CD4-positive, alpha-beta T cell treated with Interleukin-2 at 100 ng/mL for 4 hours (primary cell): ENCODE data around the gene LMF2.
A peak's percentile ranks its signal among the peaks of the same experiment; 100 is the strongest.

Experiments used
- DNase-seq: peaks from one replicate; pipeline ENCODE4 v3.0.0-alpha.2; 2020; ENCODE audit warnings: low spot score

The LMF2 gene

GRCh38 chr22:50482107-50483074, 25.1 kb downstream of the LMF2 start:
- DNase-seq = no peak

DNA sequence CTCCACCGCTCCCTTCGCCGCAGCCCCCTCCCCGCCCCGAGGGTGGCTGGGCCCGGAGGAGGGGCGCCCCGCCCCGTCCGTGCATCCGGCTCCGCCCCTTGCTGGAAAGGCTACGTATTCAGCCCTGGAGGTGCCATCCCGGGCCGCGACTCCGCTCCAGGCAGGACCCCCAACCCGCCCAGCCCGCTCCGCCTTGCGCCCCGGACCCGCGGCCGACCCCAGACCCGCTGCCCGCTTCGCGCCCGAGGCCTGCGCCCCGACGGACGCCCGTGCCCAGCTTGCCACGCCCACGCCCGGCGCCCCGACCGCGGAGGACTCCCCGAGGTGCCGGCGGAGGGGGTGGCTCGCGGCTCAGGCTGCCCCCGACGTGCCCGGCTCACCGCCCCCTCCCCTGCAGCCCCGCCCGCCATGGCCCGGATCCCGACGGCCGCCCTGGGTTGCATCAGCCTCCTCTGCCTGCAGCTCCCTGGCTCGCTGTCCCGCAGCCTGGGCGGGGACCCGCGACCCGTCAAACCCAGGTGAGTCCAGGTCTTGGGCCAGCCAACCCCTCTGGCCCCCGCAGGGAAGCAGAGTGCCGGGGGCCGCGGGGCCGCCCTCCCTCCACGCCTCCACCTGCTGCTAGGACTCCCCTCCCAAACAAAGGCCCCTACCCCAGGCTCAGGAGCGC, 25.9 kb downstream of the LMF2 start, which contains the start of gene ADM2:
Gene ADM2, plus strand, starts transcription at position 104 of the 667 bp plus-strand sequence. Its CDS starts 305 bp downstream, at position 409.
- DNase-seq = peak; percentile 58

- DNase-seq = no peak
These were observed 26.5 kb downstream of the LMF2 start for GRCh38 chr22:50481045-50481439.

DNA sequence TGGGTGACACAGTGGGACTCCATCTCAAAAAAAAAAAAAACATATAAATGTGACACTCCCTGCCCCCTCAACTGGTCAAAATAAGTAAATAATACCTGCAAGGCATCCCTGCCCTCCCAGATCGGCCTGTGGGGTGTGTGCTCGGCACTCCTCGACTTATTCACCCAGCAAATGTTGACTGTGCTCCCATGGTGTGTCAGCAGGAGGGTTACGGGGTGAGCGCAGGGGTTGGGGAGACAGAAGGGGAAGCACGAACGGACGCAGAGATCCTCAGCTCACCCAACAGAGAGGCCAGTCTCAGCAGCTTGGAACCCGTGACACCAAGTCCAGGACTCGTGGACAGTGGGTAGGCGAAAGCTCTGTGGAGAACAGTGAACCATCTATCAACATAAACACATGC, 27.8 kb downstream of the LMF2 start:
- no peak for DNase-seq

DNA sequence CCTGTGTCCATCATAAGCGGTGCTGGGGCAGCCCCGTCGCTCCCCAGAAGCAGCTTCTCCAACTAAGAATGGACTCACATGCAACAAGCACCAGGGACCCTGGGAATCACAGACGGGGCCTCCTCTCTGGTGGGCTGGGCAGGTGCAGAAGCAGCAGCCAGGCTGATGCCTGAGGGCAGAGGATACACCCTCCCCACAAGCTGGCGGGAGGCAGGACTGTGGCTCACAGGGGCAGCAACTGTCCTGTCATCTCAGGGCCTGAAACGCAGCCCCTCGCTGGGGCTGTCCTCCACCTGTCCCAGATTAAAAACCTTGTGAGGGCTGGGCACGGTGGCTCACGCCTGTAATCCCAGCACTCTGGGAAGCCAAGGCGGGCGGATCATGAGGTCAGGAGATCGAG, 29.6 kb downstream of the LMF2 start:
- no peak for DNase-seq

DNA sequence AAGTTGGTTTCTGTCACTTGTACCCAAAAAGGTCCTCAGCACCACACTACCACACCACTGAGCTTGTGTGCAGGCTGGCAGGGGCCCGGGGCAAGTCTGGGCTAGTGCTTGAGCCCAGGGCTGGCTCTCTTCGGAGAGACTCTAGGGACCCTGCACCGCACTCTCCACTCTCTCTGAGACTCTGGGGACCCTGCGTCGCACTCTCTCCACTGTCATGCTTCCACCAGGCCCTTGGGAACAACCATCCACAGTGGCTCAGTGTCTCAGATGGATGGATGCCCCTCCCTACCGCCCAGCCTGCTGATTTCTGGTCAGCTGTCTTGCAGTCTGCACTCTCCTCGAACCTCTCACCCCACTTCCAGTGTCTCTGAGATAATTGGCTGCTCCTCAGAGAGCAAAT, 30.6 kb downstream of the LMF2 start:
- no peak for DNase-seq

DNA sequence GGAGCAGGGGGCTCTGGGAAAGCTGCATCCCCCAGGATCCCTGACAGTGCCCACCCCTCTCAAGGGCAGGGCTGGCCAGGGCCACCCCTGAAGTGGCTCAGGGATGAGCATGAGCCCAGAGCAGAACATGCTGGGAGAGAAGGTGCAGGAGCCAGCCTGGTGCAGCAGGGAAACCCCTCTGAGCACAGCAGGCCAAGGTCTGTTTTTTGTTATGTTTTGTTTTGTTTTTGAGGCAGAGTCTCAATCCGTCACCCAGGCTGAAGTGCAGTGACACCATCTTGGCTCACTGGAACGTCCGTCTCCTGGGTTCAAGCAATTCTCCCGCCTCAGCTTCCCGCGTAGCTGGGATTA, 31.9 kb downstream of the LMF2 start:
- DNase-seq = no peak

DNA sequence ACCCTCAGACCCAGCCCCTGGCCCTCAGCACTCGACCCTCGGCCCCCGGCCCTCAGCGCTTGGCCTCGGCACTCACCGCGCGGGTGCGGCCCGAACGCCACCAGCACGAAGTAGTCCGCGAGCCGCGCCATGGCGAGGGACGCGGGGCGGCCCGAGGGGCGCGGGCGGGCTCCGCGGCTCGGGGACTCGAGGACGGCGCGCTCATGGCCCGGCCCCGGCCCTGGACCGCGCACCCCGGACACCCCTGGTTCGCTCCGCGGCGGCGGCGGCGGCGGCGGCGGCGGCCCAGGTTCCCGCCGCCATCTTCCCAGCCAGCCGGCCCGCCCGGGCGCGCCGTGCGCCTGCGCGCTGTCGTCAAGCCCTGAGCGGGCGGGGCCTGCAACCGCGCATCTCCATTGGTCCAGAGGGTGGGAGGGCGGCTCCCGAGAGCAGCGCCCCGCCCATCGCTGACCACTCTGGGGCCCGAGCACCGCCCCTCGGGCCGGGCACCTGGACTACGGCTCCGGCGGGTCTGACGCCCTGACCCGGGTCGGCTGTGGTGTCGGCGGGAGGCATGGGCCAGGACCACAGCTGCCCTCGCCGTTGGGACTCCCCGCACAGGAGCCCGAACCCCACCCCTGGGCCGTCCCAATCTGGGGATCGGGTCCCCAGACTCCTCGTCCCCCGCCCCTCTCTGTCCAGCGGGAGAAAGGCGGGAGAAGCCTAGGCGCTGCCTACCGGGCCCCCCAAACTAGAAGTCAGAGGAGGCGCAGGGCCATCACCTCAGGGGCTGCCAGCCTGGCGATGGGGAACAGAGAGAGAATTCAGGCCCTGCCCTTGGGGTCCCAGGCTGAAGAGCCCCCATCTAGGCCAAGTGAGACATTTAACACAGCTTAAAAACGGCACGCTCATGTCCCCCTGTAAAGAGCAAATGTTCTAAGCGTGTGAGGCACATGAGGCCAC, 32.5 kb downstream of the LMF2 start, which contains the start of gene SBF1:
Gene SBF1, minus strand, starts transcription at position 326 of the 942 bp plus-strand sequence. Its CDS starts 195 bp downstream, at position 131.
- peak; percentile 89 for DNase-seq

GRCh38 chr22:50473855-50474671, 33.4 kb downstream of the LMF2 start:
- peak; percentile 33 for DNase-seq

DNA sequence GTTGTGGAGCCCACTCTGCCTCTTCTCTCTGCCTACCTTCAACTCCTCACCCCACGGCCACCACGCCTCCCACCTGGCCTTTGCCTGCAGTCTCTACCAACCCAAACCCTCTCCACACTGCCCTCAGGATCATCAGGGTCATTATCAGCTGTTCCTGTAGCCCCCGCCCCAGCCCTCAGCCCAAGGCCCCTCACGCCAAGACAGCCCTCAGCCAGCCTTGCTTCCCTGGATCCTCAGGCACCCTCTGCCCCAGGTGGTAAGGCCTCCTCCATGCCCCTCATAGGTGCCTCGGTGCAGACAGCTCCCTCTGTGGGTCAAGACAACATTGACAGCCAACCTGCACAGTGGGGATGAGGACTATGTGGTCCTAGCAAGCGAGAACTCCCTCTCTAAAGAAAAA, 34.4 kb downstream of the LMF2 start:
- DNase-seq = peak; percentile 64

DNA sequence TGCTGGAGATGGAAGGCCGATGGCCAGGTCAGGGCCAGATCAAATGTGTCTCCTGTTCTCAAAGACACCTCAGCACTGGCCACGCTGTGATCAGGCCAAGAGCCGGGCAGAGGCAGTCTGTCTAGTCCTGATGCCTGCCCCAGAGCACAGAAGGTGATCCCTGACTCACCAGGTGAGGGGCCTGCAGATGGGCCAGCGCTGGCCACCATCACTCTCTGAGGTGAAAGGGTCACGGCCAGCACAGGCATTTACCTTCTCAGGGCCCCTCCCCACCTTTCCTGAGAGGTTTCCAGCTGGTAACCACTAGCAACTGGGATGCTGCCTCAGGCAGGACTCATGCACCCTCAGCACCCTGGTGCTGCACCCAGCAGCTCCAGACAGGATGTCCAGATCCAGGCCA, 35.5 kb downstream of the LMF2 start:
- DNase-seq = no peak

DNA sequence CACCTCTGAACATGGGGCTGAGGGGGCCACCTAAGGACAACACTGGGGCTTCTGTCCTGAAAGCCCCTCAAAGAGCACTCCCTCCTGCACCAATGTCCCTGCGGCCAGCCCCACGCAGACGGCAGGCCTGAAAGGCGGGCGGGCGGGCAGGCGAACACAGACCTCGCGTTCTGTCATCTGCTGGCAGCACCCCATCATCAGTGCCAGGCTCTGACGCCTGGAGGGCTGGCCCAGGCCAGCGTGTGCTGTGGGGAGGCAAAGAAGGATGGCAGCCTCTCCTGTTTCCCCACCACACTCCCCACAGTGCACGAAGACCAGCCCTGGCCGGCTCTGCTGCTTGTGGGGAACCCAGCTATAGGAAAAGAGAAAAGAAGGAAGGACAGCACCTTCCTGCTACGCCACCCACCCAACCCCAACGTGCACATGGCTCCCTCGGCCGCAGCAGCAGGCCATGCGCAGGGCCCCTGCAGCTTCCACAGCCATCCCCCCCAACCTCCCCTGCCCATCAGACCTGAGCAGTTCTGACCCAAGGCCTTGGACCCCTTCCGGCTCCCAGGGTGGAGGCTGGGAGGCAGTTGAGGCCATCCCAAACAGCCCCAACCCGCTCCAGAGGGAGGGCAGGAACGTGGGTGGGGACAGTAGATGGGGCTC, 36.2 kb downstream of the LMF2 start:
- DNase-seq = no peak

GRCh38 chr22:50470491-50470890, 37.0 kb downstream of the LMF2 start:
- no peak for DNase-seq

DNA sequence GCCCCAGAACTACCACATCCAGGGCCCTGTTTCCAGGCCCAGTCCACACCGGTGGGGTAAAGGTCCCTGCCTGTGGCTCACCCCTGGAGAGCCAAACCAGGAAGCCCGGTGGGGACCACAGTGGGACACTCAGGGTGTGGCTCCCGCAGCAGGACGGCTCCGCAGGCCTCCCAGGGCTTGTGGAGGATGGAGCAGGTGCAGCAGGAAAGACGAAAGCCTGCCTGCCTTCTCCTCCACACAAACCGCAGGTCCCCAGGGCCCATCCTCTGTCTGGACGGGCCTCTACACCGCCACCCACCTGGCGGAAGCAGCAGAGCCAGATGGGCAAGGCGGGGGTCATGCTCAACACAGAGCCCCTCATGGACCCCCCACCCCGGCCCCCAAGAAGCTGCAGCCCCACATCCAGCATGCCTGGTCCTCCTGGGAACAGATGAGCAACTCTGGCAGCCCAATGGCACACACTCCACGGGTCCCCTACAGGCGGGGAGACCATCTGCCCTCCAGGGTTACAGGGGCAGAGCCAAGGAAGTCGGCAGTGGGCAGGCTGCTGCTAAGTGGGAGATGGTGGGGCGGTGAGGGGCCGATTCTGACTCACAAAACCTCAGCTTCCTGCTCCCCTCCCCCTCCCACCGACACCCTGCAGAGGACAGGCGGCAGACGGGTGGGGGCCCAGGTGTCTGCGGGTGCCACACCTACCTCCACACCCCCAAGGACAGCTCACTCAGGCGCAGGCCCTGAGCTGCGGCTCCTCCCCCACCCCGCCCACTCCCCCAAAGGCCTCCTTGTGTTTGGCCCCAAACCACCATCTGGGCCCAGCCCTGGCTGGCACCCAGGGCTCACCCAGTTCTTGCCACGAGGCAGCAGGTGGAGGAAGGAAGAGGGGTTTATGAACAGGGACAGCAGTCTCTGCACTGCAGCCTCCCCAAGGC, 37.9 kb downstream of the LMF2 start:
- peak; percentile 99 for DNase-seq

DNA sequence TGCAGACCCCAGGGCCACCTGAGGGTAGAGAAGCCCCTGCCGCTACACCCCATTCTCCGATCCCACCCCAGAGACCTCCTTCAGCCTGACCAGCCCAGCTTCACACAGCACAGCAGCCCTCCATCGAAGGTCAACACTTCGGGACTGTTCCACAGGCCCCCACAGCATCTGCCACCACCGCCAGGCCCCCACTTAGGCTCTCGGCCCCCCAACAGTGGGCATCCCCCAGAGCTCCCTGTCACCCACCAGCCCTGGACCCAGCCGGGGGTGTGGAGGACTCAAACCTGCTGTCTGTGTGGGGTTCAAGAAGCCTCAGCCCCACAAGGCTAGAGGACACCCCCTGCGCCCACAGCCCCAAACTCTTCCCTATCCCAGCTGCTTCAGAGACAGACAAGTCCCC, 38.9 kb downstream of the LMF2 start:
- no peak for DNase-seq

- no peak for DNase-seq
These were observed 39.6 kb downstream of the LMF2 start for GRCh38 chr22:50467773-50468440.

- no peak for DNase-seq
These were observed 40.2 kb downstream of the LMF2 start for GRCh38 chr22:50467341-50467740.

- no peak for DNase-seq
These were observed 42.2 kb downstream of the LMF2 start for GRCh38 chr22:50465066-50465930.
